H1 (cell line): ENCODE data around the gene IL37. TPM values are rescaled to one million over a fixed set of nuclear protein-coding genes. Genes with fewer than 3 reads are reported as not detected.

Experiments used
- CTCF ChIA-PET: fragments of 300-600 bp; sonication (Branson Sonifier 250); formaldehyde crosslinking; loops from one replicate; lab custom pipeline; 2021; ENCODE audit not compliant: partially characterized antibody; lab: Charles Lee
- POLR2A ChIA-PET: fragments of 300-600 bp; sonication (Branson Sonifier 250); formaldehyde crosslinking; loops from one replicate; lab custom pipeline; 2021; ENCODE audit warnings: inconsistent platforms; ENCODE audit not compliant: partially characterized antibody; lab: Charles Lee
- DNase-seq, 2 experiments: peaks; one replicate each; pipeline versions ENCODE4 v3.0.0 to v3.0.0-alpha.2; 2010 to 2022; ENCODE audit warnings: low spot score in 2 of 2, low read depth in 1 of 2, mixed read lengths in 1 of 2
- FAIRE-seq: peaks from 2 replicates; lab custom pipeline; 2011; peaks lifted over from hg19 to GRCh38; lab: Jason Lieb, UNC
- H2AFZ ChIP-seq: 2 replicates; pipeline ENCODE4 v1.8.1; 2012; ENCODE audit warnings: low read length, inconsistent platforms
- H2AK5ac ChIP-seq: 2 replicates; pipeline ENCODE4 v1.6.1; 2013; ENCODE audit warnings: low read depth, low read length
- H2BK120ac ChIP-seq: replicated peaks from 2 replicates; pipeline ENCODE3; 2013; ENCODE audit warnings: low read depth, low read length, inconsistent platforms
- H2BK12ac ChIP-seq: 2 replicates; pipeline ENCODE4 v1.6.1; 2013; ENCODE audit warnings: low read depth, low read length
- H2BK15ac ChIP-seq: 2 replicates; pipeline ENCODE4 v1.6.1; 2013; ENCODE audit warnings: low read length
- H2BK20ac ChIP-seq: 2 replicates; pipeline ENCODE4 v1.6.1; 2013; ENCODE audit warnings: low read length
- H2BK5ac ChIP-seq: 2 replicates; pipeline ENCODE4 v1.6.1; 2013; ENCODE audit warnings: low read depth, low read length
- H3K14ac ChIP-seq: 2 replicates; pipeline ENCODE4 v1.6.1; 2013; ENCODE audit warnings: inconsistent platforms; ENCODE audit not compliant: insufficient read length
- H3K18ac ChIP-seq: 2 replicates; pipeline ENCODE4 v1.6.1; 2013; ENCODE audit warnings: low read length; ENCODE audit errors: extremely low read depth
- H3K23ac ChIP-seq: 2 replicates; pipeline ENCODE4 v1.6.1; 2013; ENCODE audit warnings: inconsistent platforms; ENCODE audit not compliant: insufficient read length
- H3K23me2 ChIP-seq: 2 replicates; pipeline ENCODE4 v1.6.1; 2013; ENCODE audit warnings: low read depth, low read length
- H3K27ac ChIP-seq: 2 replicates; pipeline ENCODE4 v1.6.1; 2011; ENCODE audit warnings: low read depth, low read length, inconsistent platforms
- H3K27me3 ChIP-seq, 4 experiments: replicated peaks in 1 of 4; 1 replicate in 1 of 4; 2 replicates in 3 of 4; pipeline versions ENCODE4 v1.6.1 to v1.8.1; 2011 to 2013; ENCODE audit warnings: low read length in 3 of 4, mild to moderate bottlenecking in 3 of 4, inconsistent platforms in 2 of 4, mixed read lengths in 2 of 4, moderate library complexity in 1 of 4; ENCODE audit not compliant: control insufficient read depth in 3 of 4, insufficient read depth in 3 of 4; ENCODE audit errors: extremely low read depth in 1 of 4
- H3K36me3 ChIP-seq, 4 experiments: 2 replicates each; pipeline versions ENCODE4 v1.6.1 to v1.8.1; 2011 to 2013; ENCODE audit warnings: mild to moderate bottlenecking in 4 of 4, low read length in 3 of 4, moderate library complexity in 2 of 4, control low read depth in 1 of 4, inconsistent platforms in 1 of 4; ENCODE audit not compliant: insufficient read depth in 4 of 4, control insufficient read depth in 2 of 4
- H3K4ac ChIP-seq: replicated peaks from 2 replicates; pipeline ENCODE3; 2013; ENCODE audit warnings: low read length, low read depth, mixed read lengths, inconsistent platforms; ENCODE audit not compliant: insufficient read length
- H3K4me1 ChIP-seq, 4 experiments: replicated peaks in 1 of 4; 1 replicate in 1 of 4; 2 replicates in 3 of 4; pipeline versions ENCODE4 v1.6.1 to v1.8.1; 2011 to 2013; ENCODE audit warnings: low read length in 3 of 4, inconsistent platforms in 2 of 4, mixed read lengths in 1 of 4; ENCODE audit not compliant: insufficient read depth in 4 of 4, control insufficient read depth in 3 of 4
- H3K4me2 ChIP-seq, 2 experiments: 2 replicates each; pipeline versions ENCODE4 v1.6.1 to v1.8.1; 2011 to 2013; ENCODE audit warnings: low read depth in 2 of 2, low read length in 2 of 2, control low read depth in 1 of 2, inconsistent platforms in 1 of 2, mild to moderate bottlenecking in 1 of 2; ENCODE audit not compliant: insufficient read depth in 1 of 2
- H3K4me3 ChIP-seq, 4 experiments: fragments of 200-600, 300-600 bp in 1 of 4; sonication (generic), shearing (Covaris generic), sonication (Bioruptor Twin) in 1 of 4; 2 replicates each; pipeline versions ENCODE4 v1.5.1 to v1.8.1; 2011 to 2016; ENCODE audit warnings: low read length in 4 of 4, low read depth in 3 of 4, control low read depth in 2 of 4, inconsistent platforms in 2 of 4, mild to moderate bottlenecking in 2 of 4, mixed read lengths in 1 of 4, moderate library complexity in 1 of 4; ENCODE audit not compliant: insufficient read depth in 2 of 4; ENCODE audit errors: extremely low read depth in 1 of 4
- H3K56ac ChIP-seq: replicated peaks from 2 replicates; pipeline ENCODE3; 2013; ENCODE audit warnings: low read depth, mild to moderate bottlenecking, mixed read lengths, low read length, inconsistent platforms; ENCODE audit not compliant: insufficient read length
- H3K79me1 ChIP-seq: 2 replicates; pipeline ENCODE4 v1.6.1; 2013; ENCODE audit warnings: low read depth, low read length, control low read depth
- H3K79me2 ChIP-seq, 2 experiments: 2 replicates each; pipeline versions ENCODE4 v1.6.1 to v1.8.1; 2012 to 2013; ENCODE audit warnings: low read length in 2 of 2, mild to moderate bottlenecking in 2 of 2, inconsistent platforms in 1 of 2; ENCODE audit not compliant: insufficient read depth in 2 of 2, control insufficient read depth in 1 of 2
- H3K9ac ChIP-seq, 4 experiments: replicated peaks in 1 of 4; 1 replicate in 1 of 4; 2 replicates in 3 of 4; pipeline versions ENCODE4 v1.6.1 to v1.8.1; 2011 to 2013; ENCODE audit warnings: low read depth in 3 of 4, low read length in 3 of 4, control low read depth in 2 of 4, mild to moderate bottlenecking in 2 of 4, moderate library complexity in 2 of 4, inconsistent platforms in 1 of 4; ENCODE audit errors: extremely low read depth in 1 of 4
- H3K9me3 ChIP-seq, 2 experiments: 2 replicates each; pipeline versions ENCODE4 v1.6.1 to v1.8.1; 2012 to 2013; ENCODE audit warnings: mild to moderate bottlenecking in 2 of 2, moderate library complexity in 2 of 2, control low read depth in 1 of 2, inconsistent platforms in 1 of 2, low read depth in 1 of 2, low read length in 1 of 2, mixed read lengths in 1 of 2; ENCODE audit not compliant: insufficient read depth in 2 of 2
- H4K20me1 ChIP-seq, 2 experiments: replicated peaks in 1 of 2; 2 replicates each; pipeline versions ENCODE3 to v1.8.1; 2011 to 2013; ENCODE audit warnings: inconsistent platforms in 2 of 2, low read length in 2 of 2, mild to moderate bottlenecking in 1 of 2; ENCODE audit not compliant: insufficient read depth in 2 of 2, control insufficient read depth in 1 of 2
- H4K5ac ChIP-seq: 2 replicates; pipeline ENCODE4 v1.6.1; 2013; ENCODE audit warnings: low read length, low read depth, mixed read lengths, inconsistent platforms; ENCODE audit not compliant: insufficient read length
- H4K8ac ChIP-seq: 2 replicates; pipeline ENCODE4 v1.8.0; 2013; ENCODE audit warnings: mild to moderate bottlenecking, moderate library complexity, low read length, inconsistent platforms; ENCODE audit not compliant: insufficient read depth; ENCODE audit errors: extremely low read depth
- H4K91ac ChIP-seq: replicated peaks from 2 replicates; pipeline ENCODE3; 2013; ENCODE audit warnings: low read length, mixed read lengths, inconsistent platforms; ENCODE audit not compliant: insufficient read length
- EP300 ChIP-seq, 2 experiments: IDR thresholded peaks; 1 replicate in 1 of 2; 2 replicates in 1 of 2; pipeline ENCODE4 v1.6.1; 2011 to 2012; ENCODE audit warnings: low read depth in 2 of 2, low read length in 2 of 2, mild to moderate bottlenecking in 2 of 2, borderline replicate concordance in 1 of 2, inconsistent platforms in 1 of 2, moderate library complexity in 1 of 2
- PHF8 ChIP-seq: fragments of 200-600 bp; sonication (generic); conservative IDR thresholded peaks from 2 replicates; pipeline ENCODE4 v1.7.1; 2012; ENCODE audit warnings: low read depth, mild to moderate bottlenecking, inconsistent platforms, low read length, moderate library complexity
- SIRT6 ChIP-seq: IDR thresholded peaks from one replicate; pipeline ENCODE4 v1.7.1; 2012; ENCODE audit warnings: low read length, inconsistent platforms
- SP4 ChIP-seq: IDR thresholded peaks from 2 replicates; pipeline ENCODE4 v1.6.1; 2012; ENCODE audit warnings: low read length, inconsistent platforms
- SUZ12 ChIP-seq: fragments of 200-600 bp; sonication (generic); IDR thresholded peaks from 2 replicates; pipeline ENCODE4 v1.6.1; 2012; ENCODE audit warnings: mild to moderate bottlenecking, inconsistent platforms, low read length, moderate library complexity, mixed read lengths
- WGBS, 2 experiments: shearing (Covaris generic) in 1 of 2; methylation state at CpG; one replicate each; pipeline versions ENCODE4 v1.1.6 to v1.1.7; 2013 to 2015; ENCODE audit warnings: low lambda C conversion rate in 2 of 2, mixed read lengths in 2 of 2, inconsistent platforms in 1 of 2, low coverage in 1 of 2, missing lambda C conversion rate in 1 of 2; ENCODE audit not compliant: insufficient replicate concordance in 2 of 2, insufficient coverage in 1 of 2, insufficient read length in 1 of 2; ENCODE audit errors: extremely low coverage in 1 of 2, missing lambda C conversion rate in 1 of 2; 5-methylcytosine and 5-hydroxymethylcytosine counted together
- polyA plus RNA-seq, 7 experiments: library from polyadenylated mRNA; depleted of rRNA in 3 of 7; stranded (reverse) in 5 of 7; unstranded in 2 of 7; fragments of >200 nt in 5 of 7; fragments of 200-250 nt in 2 of 7; gene quantifications; 1 replicate in 5 of 7; 2 replicates in 1 of 7; 4 replicates in 1 of 7; pipeline versions ENCODE4 v1.2.1 to v1.2.3, GENCODE V29; 2011 to 2013; ENCODE audit warnings: missing spikeins in 2 of 7, mixed read lengths in 2 of 7
- total RNA-seq: library from RNA; stranded (reverse); fragmentation: NEBNext Ultra II Directional; extraction: Animal tissue kit (Norgen Biotek cat#: 25700); gene quantifications from 2 replicates; pipeline ENCODE4 v1.2.1, GENCODE V29; 2021

The IL37 gene
- total and polyA plus RNA-seq, 2 of the 8 experiments (the other 6 are each of a cell fraction or from before 2014, with no cell fraction given) = 0.18 TPM; not detected in 1

- no peaks in the 10 kb centered on the region; a peak in 1 of 7 replicates for H3K27me3 ChIP-seq
- no peak overlapping the region for H3K23ac ChIP-seq
- no peak overlapping the region for H4K8ac ChIP-seq
- no peak overlapping the region for H2BK5ac ChIP-seq
- H3K18ac ChIP-seq = no peak overlapping the region
- no peaks in the 10 kb centered on the region for H3K4me1 ChIP-seq
- H4K20me1 ChIP-seq = no peaks in the 10 kb centered on the region
- H3K56ac ChIP-seq = no peak overlapping the region
- H3K4me2 ChIP-seq = no peak overlapping the region
- H2AK5ac ChIP-seq = no peak overlapping the region
- no peak overlapping the region for H3K4ac ChIP-seq
- H3K23me2 ChIP-seq = no peaks in the 10 kb centered on the region
- DNase-seq (no peak), FAIRE-seq (no peak)
- no peak overlapping the region for H2BK12ac ChIP-seq
- no peaks in the 10 kb centered on the region for H3K79me1 ChIP-seq
- H4K5ac ChIP-seq = no peak overlapping the region
- no peak overlapping the region for H3K9ac ChIP-seq
- H2AFZ ChIP-seq = no peak overlapping the region
- H3K14ac ChIP-seq = no peak overlapping the region
- no peak overlapping the region for H2BK20ac ChIP-seq
- H3K4me3 ChIP-seq = no peak overlapping the region
- H3K9me3 ChIP-seq = peaks cover 2 to 9% of the 10 kb centered on the region in 2 experiments; a peak in 2 of 4 replicates
- H4K91ac ChIP-seq = no peak overlapping the region
- H3K36me3 ChIP-seq = no peaks in the 10 kb centered on the region
- 77% methylated on average over 3 of the region's 3 CpGs; no CpG with 5 or more reads in 1 of the 2 experiments for WGBS, 2 experiments
- POLR2A ChIA-PET = no interaction called here
- H3K79me2 ChIP-seq = no peaks in the 10 kb centered on the region
- CTCF ChIA-PET = interaction anchor here (0.6 to 2.2 kb wide), 5 partner anchors 9 to 75 kb away, joined by 3 to 13 read pairs (median 5); no protein-coding TSS in a partner anchor
- H2BK15ac ChIP-seq = no peak overlapping the region
- no peak overlapping the region for H3K27ac ChIP-seq
- H2BK120ac ChIP-seq = no peak overlapping the region
- TF ChIP-seq PHF8 (no peak), SIRT6 (no peak), SP4 (no peak), SUZ12 (no peak), EP300 (IDR thresholded peaks at IDR 0.05; ENCODE audit: borderline replicate concordance in 1 of 2, low read depth in 2 of 2, low read length in 2 of 2) (no peak)
Observed at GRCh38 chr2:112916145-112916571, 5.2 kb downstream of the IL37 start.
